Neural crest cell (in vitro differentiated cells): ENCODE measurements around the gene MTREX. TPM values are rescaled to one million over a fixed set of nuclear protein-coding genes. Genes with fewer than 3 reads are reported as not detected.

Experiments used
- DNase-seq: peaks from one replicate; pipeline ENCODE4 v3.0.0; 2021; ENCODE audit warnings: low read depth, mixed read lengths, low spot score
- H3K27ac Mint-ChIP-seq: one replicate; pipeline ENCODE4 v1.8.0; 2021; ENCODE audit warnings: mild to moderate bottlenecking, mixed read lengths; ENCODE audit not compliant: unreplicated experiment
- H3K27me3 Mint-ChIP-seq: 2 replicates; pipeline ENCODE4 v1.8.0; 2021; ENCODE audit warnings: low read depth, mild to moderate bottlenecking, mixed read lengths
- H3K36me3 Mint-ChIP-seq: 2 replicates; pipeline ENCODE4 v1.8.0; 2021; ENCODE audit warnings: low read depth, mild to moderate bottlenecking, mixed read lengths
- H3K4me1 Mint-ChIP-seq: 2 replicates; pipeline ENCODE4 v1.8.0; 2021; ENCODE audit warnings: mixed read lengths
- H3K4me3 Mint-ChIP-seq: one replicate; pipeline ENCODE4 v1.8.0; 2021; ENCODE audit warnings: mild to moderate bottlenecking, mixed read lengths
- H3K9me3 Mint-ChIP-seq: 2 replicates; pipeline ENCODE4 v1.8.0; 2021; ENCODE audit warnings: mixed read lengths
- CTCF ChIP-seq: fragments of 200-600 bp; sonication (generic); conservative IDR thresholded peaks from 2 replicates; pipeline ENCODE4 v1.5.0; 2021; ENCODE audit warnings: antibody characterized with exemption, mild to moderate bottlenecking
- total RNA-seq: library from RNA; stranded (reverse); gene quantifications from 2 replicates; pipeline ENCODE4 v1.2.1, GENCODE V29; 2021

Gene MTREX
- total RNA-seq, 1 donor from 2014 or later: 101 TPM

- no peaks in the 10 kb centered on the region for H3K9me3 Mint-ChIP-seq
These were observed 37.5 kb downstream of the MTREX start for GRCh38 chr5:55345327-55345726.

GRCh38 chr5:55347786-55348185 lies 40.0 kb downstream of the MTREX start:
- Mint-ChIP-seq H3K4me3 (no peak overlapping the region), H3K27me3 (no peaks in the 10 kb centered on the region), H3K27ac (no peak overlapping the region), H3K36me3 (peaks cover 31% of the 10 kb centered on the region), H3K4me1 (no peaks in the 10 kb centered on the region), H3K9me3 (no peaks in the 10 kb centered on the region)
- no peak for TF ChIP-seq CTCF
- no peak for DNase-seq

More at GRCh38 chr5:55345327-55345726, 37.5 kb downstream of the MTREX start:
- no peak for TF ChIP-seq CTCF
- H3K4me1 Mint-ChIP-seq: no peaks in the 10 kb centered on the region
- H3K36me3 Mint-ChIP-seq: peaks cover 22% of the 10 kb centered on the region
- H3K4me3 Mint-ChIP-seq: no peak overlapping the region
- no peak overlapping the region for H3K27ac Mint-ChIP-seq
- no peaks in the 10 kb centered on the region for H3K27me3 Mint-ChIP-seq
- no peak for DNase-seq

- Mint-ChIP-seq H3K4me1 (no peaks in the 10 kb centered on the region), H3K9me3 (no peaks in the 10 kb centered on the region), H3K27me3 (no peaks in the 10 kb centered on the region), H3K36me3 (peaks cover 36% of the 10 kb centered on the region), H3K4me3 (no peak overlapping the region), H3K27ac (no peak overlapping the region)
- DNase-seq: no peak
- TF ChIP-seq CTCF: no peak
These were observed 43.0 kb downstream of the MTREX start for GRCh38 chr5:55350754-55351153.

- Mint-ChIP-seq H3K27ac (peak overlapping the region; percentile 12), H3K36me3 (peaks cover 29% of the 10 kb centered on the region), H3K4me1 (no peaks in the 10 kb centered on the region), H3K4me3 (no peak overlapping the region), H3K27me3 (no peaks in the 10 kb centered on the region), H3K9me3 (no peaks in the 10 kb centered on the region)
- TF ChIP-seq CTCF: no peak
- no peak for DNase-seq
These were observed 49.1 kb downstream of the MTREX start for GRCh38 chr5:55356896-55357295.

GRCh38 chr5:55360190-55360589 lies 52.4 kb downstream of the MTREX start:
- H3K27ac Mint-ChIP-seq: no peak overlapping the region
- H3K9me3 Mint-ChIP-seq: no peaks in the 10 kb centered on the region
- TF ChIP-seq CTCF: no peak
- H3K4me3 Mint-ChIP-seq: no peak overlapping the region
- H3K36me3 Mint-ChIP-seq: peaks cover 16% of the 10 kb centered on the region
- no peak for DNase-seq
- H3K4me1 Mint-ChIP-seq: no peaks in the 10 kb centered on the region
- no peaks in the 10 kb centered on the region for H3K27me3 Mint-ChIP-seq

- no peak overlapping the region for H3K27ac Mint-ChIP-seq
- DNase-seq: no peak
- H3K36me3 Mint-ChIP-seq: peaks cover 17% of the 10 kb centered on the region
- H3K4me3 Mint-ChIP-seq: no peak overlapping the region
- no peaks in the 10 kb centered on the region for H3K4me1 Mint-ChIP-seq
- no peaks in the 10 kb centered on the region for H3K27me3 Mint-ChIP-seq
- no peaks in the 10 kb centered on the region for H3K9me3 Mint-ChIP-seq
- no peak for TF ChIP-seq CTCF
These were observed 56.1 kb downstream of the MTREX start for GRCh38 chr5:55363856-55364255.
